Adipose tissue (tissue), 3 donors: ENCODE results near the gene PCDHA8. TPM values are rescaled to one million over a fixed set of nuclear protein-coding genes. Genes with fewer than 3 reads are reported as not detected.
"Not testable (repeated sequence)": the region's sequence is repeated elsewhere in the genome, so short reads cannot be mapped to it uniquely, and the experiment has no call there.

Experiments used
- H3K27ac ChIP-seq: one replicate; pipeline ENCODE4 v1.5.1; 2013; ENCODE audit warnings: low read depth, low read length
- WGBS, 3 donors: extraction: QIAGEN DNeasy Blood & Tissue Kit; methylation state at CpG; one replicate each; pipeline ENCODE4 v1.1.7; 2013; 5-methylcytosine and 5-hydroxymethylcytosine counted together
- polyA plus RNA-seq, 3 donors: library from polyadenylated mRNA; stranded (reverse); fragments of 200-250 nt; gene quantifications; one replicate each; pipeline ENCODE4 v1.2.3, GENCODE V29; 2013
- donor health status: healthy with polysubstance abuse.
- donor health status: Bipolar disorder and iron deficiency.
- donor health status: healthy.

The PCDHA8 gene
- polyA plus RNA-seq, 3 donors, result 0.01 to 0.07 TPM; not detected in 1

- H3K27ac ChIP-seq, result not testable (repeated sequence)
- WGBS, 3 donors, result 48 to 53% (median 48%) methylated on average over 40 to 48 of the region's 48 CpGs
These were observed 18.0 kb upstream of the PCDHA8 start for GRCh38 chr5:140822969-140823368.

GRCh38 chr5:140823475-140823874, 17.5 kb upstream of the PCDHA8 start:
- whole genome bisulfite sequencing, 3 donors, result 49 to 54% (median 53%) methylated on average over 38 of the region's 38 CpGs
- H3K27ac ChIP-seq, result no peak overlapping the region

DNA sequence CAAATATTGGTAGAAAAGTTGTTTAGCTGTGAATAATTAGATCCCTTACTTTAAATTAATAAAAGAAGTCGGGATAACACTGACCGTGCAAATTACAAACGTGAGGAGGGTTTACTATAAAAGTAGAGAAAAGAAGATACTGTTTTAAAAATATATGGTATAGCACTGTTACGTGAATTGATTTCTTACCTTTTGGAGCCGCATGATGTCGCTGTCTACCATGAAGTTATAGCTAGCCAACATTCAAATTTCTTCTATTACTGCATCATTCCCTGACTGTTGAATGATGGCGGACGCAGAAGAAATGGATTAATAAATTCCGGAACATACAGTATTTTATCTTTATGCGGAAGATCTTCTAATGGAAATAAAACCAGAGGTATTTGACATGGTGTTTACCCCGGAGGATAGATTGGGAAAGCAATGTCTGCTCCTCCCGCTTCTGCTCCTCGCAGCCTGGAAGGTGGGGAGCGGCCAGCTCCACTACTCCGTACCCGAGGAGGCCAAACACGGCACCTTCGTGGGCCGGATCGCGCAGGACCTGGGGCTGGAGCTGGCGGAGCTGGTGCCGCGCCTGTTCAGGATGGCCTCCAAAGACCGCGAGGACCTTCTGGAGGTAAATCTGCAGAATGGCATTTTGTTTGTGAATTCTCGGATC, 13.2 kb upstream of the PCDHA8 start, which contains the start of gene PCDHA6:
Gene PCDHA6 (plus strand): TSS at position 257 of the 658 bp plus-strand sequence. CDS start 132 bp downstream, at position 389.
- no peak within 1 kb of the TSS for H3K27ac ChIP-seq
- WGBS, 3 donors, result 14 to 16% (median 16%) methylated on average over 27 of the region's 27 CpGs

- no peak overlapping the region for H3K27ac ChIP-seq
- 15 to 20% (median 15%) methylated on average over 18 of the region's 18 CpGs for whole genome bisulfite sequencing, 3 donors
These were observed 12.6 kb upstream of the PCDHA8 start for GRCh38 chr5:140828362-140828737.

DNA sequence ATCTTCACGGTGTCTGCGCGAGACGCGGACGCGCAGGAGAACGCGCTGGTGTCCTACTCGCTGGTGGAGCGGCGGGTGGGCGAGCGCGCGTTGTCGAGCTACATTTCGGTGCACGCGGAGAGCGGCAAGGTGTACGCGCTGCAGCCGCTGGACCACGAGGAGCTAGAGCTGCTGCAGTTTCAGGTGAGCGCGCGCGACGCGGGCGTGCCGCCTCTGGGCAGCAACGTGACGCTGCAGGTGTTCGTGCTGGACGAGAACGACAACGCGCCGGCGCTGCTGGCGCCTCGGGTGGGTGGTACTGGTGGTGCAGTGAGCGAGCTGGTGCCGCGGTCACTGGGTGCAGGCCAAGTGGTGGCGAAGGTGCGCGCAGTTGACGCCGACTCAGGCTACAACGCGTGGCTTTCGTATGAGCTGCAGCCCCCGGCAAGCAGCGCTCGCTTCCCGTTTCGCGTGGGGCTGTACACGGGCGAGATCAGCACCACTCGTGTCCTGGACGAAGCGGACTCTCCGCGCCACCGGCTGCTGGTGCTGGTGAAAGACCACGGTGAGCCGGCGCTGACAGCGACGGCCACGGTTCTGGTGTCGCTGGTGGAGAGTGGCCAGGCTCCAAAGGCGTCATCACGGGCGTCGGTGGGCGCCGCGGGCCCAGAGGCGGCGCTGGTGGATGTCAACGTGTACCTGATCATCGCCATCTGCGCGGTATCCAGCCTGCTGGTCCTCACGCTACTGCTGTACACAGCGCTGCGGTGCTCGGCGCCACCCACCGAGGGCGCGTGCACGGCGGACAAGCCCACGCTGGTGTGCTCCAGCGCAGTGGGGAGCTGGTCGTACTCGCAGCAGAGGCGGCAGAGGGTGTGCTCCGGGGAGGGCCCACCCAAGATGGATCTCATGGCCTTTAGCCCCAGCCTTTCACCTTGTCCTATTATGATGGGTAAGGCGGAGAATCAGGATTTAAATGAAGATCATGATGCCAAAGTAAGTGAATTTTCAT, 11.2 kb upstream of the PCDHA8 start:
- WGBS, 3 donors, result 37 to 44% (median 40%) methylated on average over 104 to 106 of the region's 106 CpGs
- H3K27ac ChIP-seq, result not testable (repeated sequence)

- 8 to 11% (median 9%) methylated on average over 8 of the region's 8 CpGs for WGBS, 3 donors
- H3K27ac ChIP-seq, result no peak within 1 kb of the TSS
These were observed 7.0 kb upstream of the PCDHA8 start, which contains the start of gene PCDHA7 for GRCh38 chr5:140833993-140834392. Gene PCDHA7, plus strand, starts transcription at chr5:140834269. Its CDS starts 115 bp downstream, at chr5:140834384.

DNA sequence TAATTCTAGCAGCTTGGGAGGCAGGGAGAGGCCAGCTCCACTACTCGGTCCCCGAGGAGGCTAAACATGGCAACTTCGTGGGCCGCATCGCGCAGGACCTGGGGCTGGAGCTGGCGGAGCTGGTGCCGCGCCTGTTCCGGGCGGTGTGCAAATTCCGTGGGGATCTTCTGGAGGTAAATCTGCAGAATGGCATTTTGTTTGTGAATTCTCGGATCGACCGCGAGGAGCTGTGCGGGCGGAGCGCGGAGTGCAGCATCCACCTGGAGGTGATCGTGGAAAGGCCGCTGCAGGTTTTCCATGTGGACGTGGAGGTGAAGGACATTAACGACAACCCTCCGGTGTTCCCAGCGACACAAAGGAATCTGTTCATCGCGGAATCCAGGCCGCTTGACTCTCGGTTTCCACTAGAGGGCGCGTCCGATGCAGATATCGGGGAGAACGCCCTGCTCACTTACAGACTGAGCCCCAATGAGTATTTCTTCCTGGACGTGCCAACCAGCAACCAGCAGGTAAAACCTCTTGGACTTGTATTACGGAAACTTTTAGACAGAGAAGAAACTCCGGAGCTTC, 6.5 kb upstream of the PCDHA8 start:
- not testable (repeated sequence) for H3K27ac ChIP-seq
- WGBS, 3 donors, result 18 to 20% (median 18%) methylated on average over 23 to 26 of the region's 38 CpGs

- no peak overlapping the region for H3K27ac ChIP-seq
- WGBS, 3 donors, result 35 to 41% (median 41%) methylated on average over 94 to 103 of the region's 103 CpGs
These were observed 5.1 kb upstream of the PCDHA8 start for GRCh38 chr5:140835622-140836510.

- WGBS, 3 donors, result 42 to 43% methylated on average over 50 to 87 of the region's 87 CpGs; no CpG with 5 or more reads in 1 of the 3 donors
- H3K27ac ChIP-seq, result no peak overlapping the region
These were observed 2.1 kb downstream of the PCDHA8 start for GRCh38 chr5:140842798-140843733.

DNA sequence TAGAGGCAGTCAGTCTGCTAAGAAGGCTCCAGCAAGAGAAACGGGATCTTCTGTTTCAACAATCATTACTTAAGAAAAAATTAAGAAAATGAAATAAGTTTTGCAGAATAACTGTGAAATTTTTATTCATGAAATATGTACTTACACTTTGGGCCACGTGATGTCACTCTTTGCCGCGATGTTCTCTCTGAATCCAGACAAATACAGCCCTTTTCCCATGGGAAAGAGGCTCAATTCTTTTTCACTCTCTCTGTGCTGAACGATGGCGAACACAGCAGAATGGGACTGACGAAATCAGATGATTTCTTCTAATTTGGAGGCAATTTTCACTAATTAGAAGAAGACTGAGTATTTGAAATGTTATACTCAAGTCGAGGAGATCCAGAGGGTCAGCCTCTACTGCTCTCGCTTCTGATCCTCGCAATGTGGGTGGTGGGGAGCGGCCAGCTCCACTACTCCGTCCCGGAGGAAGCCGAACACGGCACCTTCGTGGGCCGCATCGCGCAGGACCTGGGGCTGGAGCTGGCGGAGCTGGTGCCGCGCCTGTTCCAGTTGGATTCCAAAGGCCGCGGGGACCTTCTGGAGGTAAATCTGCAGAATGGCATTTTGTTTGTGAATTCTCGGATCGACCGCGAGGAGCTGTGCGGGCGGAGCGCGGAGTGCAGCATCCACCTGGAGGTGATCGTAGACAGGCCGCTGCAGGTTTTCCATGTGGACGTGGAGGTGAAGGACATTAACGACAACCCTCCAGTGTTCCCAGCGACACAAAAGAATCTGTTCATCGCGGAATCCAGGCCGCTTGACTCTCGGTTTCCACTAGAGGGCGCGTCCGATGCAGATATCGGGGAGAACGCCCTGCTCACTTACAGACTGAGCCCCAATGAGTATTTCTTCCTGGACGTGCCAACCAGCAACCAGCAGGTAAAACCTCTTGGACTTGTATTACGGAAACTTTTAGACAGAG, 7.4 kb downstream of the PCDHA8 start, which contains the start of gene PCDHA9:
Gene PCDHA9 (plus strand): TSS at position 244 of the 964 bp plus-strand sequence. CDS start 114 bp downstream, at position 358.
- 16 to 22% methylated on average over 22 to 46 of the region's 48 CpGs; no CpG with 5 or more reads in 1 of the 3 donors for WGBS, 3 donors
- not testable (repeated sequence) for H3K27ac ChIP-seq

DNA sequence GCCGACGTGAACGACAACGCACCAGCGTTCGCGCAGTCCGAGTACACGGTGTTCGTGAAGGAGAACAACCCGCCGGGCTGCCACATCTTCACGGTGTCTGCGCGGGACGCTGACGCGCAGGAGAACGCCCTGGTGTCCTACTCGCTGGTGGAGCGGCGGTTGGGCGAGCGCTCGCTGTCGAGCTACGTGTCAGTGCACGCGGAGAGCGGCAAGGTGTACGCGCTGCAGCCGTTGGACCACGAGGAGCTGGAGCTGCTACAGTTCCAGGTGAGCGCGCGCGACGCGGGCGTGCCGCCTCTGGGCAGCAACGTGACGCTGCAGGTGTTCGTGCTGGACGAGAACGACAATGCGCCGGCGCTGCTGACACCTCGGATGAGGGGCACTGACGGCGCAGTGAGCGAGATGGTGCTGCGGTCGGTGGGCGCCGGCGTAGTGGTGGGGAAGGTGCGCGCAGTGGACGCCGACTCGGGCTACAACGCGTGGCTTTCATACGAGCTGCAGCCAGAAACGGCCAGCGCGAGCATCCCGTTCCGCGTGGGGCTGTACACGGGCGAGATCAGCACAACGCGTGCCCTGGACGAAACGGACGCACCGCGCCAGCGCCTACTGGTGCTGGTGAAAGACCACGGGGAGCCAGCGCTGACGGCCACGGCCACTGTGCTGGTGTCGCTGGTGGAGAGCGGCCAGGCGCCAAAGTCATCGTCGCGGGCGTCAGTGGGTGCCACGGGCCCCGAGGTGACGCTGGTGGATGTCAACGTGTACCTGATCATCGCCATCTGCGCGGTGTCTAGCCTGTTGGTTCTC, 9.0 kb downstream of the PCDHA8 start:
- not testable (repeated sequence) for H3K27ac ChIP-seq
- WGBS, 3 donors, result 38 to 45% methylated on average over 42 to 101 of the region's 101 CpGs; no CpG with 5 or more reads in 1 of the 3 donors

DNA sequence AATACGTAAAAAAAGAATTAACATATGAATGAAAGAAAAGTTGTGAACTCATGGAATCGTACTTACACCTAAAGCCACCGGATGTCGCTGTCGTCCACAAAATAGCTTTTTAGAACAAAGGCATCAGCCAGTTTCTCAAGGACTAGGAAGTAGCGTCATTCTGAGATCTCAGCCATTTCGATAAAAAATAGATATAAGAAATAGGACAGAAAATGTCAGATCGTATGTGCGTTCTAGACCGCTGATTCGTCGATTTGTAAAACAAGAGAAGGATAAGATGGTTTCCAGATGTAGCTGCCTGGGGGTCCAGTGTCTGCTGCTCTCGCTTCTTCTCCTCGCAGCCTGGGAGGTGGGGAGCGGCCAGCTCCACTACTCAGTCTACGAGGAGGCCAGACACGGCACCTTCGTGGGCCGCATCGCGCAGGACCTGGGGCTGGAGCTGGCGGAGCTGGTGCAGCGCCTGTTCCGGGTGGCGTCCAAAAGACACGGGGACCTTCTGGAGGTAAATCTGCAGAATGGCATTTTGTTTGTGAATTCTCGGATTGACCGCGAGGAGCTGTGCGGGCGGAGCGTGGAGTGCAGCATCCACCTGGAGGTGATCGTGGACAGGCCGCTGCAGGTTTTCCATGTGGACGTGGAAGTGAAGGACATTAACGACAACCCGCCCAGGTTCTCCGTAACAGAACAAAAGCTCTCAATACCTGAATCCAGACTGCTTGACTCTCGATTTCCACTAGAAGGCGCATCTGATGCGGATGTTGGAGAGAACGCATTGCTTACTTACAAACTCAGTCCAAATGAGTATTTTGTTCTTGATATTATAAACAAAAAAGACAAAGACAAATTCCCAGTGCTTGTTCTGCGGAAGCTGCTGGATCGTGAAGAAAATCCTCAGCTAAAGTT, 15.0 kb downstream of the PCDHA8 start, which contains the start of gene PCDHA10:
Gene PCDHA10 (plus strand): TSS at position 126 of the 903 bp plus-strand sequence. CDS start 152 bp downstream, at position 278.
- no peak within 1 kb of the TSS for H3K27ac ChIP-seq
- WGBS, 3 donors, result 18 to 20% methylated on average over 33 to 44 of the region's 44 CpGs; no CpG with 5 or more reads in 1 of the 3 donors

- whole genome bisulfite sequencing, 3 donors, result 50 to 53% methylated on average over 62 to 94 of the region's 94 CpGs; no CpG with 5 or more reads in 1 of the 3 donors
These were observed 16.4 kb downstream of the PCDHA8 start for GRCh38 chr5:140857177-140857986.

More at GRCh38 chr5:140857177-140857986, 16.4 kb downstream of the PCDHA8 start:
- H3K27ac ChIP-seq, result no peak overlapping the region
